HG02938 (cell line): ENCODE measurements around the gene NFATC2.
"Not testable (repeated sequence)": the region's sequence is repeated elsewhere in the genome, so short reads cannot be mapped to it uniquely, and the experiment has no call there.

ENCODE experiments used
- ATAC-seq: cut with Tn5 transposase; IDR thresholded peaks from one replicate; pipeline ENCODE4 v1.9.1; 2021; ENCODE audit warnings: mild to moderate bottlenecking, moderate library complexity; ENCODE audit not compliant: unreplicated experiment

The NFATC2 gene

GRCh38 chr20:51481341-51481914 is 61.1 kb downstream of the NFATC2 start:
- no peak for ATAC-seq

GRCh38 chr20:51480507-51481270 is 61.8 kb downstream of the NFATC2 start:
- ATAC-seq, result peak; percentile 76

GRCh38 chr20:51476106-51476505 is 66.4 kb downstream of the NFATC2 start:
- not testable (repeated sequence) for ATAC-seq

GRCh38 chr20:51473771-51474170 is 68.7 kb downstream of the NFATC2 start:
- ATAC-seq, result no peak

- no peak for ATAC-seq
Observed at GRCh38 chr20:51473256-51473655, 69.3 kb downstream of the NFATC2 start.

- no peak for ATAC-seq
Observed at GRCh38 chr20:51470907-51471411, 71.6 kb downstream of the NFATC2 start.

GRCh38 chr20:51470499-51470820 is 72.1 kb downstream of the NFATC2 start:
- no peak for ATAC-seq

GRCh38 chr20:51469578-51470498 is 72.7 kb downstream of the NFATC2 start:
- ATAC-seq, result no peak

- no peak for ATAC-seq
Observed at GRCh38 chr20:51469046-51469445, 73.5 kb downstream of the NFATC2 start.

GRCh38 chr20:51468636-51469035 is 73.9 kb downstream of the NFATC2 start:
- ATAC-seq, result no peak

- no peak for ATAC-seq
Observed at GRCh38 chr20:51467956-51468626, 74.4 kb downstream of the NFATC2 start.

- no peak for ATAC-seq
Observed at GRCh38 chr20:51463998-51464397, 78.5 kb downstream of the NFATC2 start.

- no peak for ATAC-seq
Observed at GRCh38 chr20:51463560-51463959, 79.0 kb downstream of the NFATC2 start.

GRCh38 chr20:51462566-51463276 is 79.8 kb downstream of the NFATC2 start:
- no peak for ATAC-seq

GRCh38 chr20:51461846-51462245 is 80.7 kb downstream of the NFATC2 start:
- ATAC-seq, result not testable (repeated sequence)

GRCh38 chr20:51461306-51461705 is 81.2 kb downstream of the NFATC2 start:
- peak; percentile 16 for ATAC-seq

- ATAC-seq, result peak; percentile 97
Observed at GRCh38 chr20:51460569-51461265, 81.8 kb downstream of the NFATC2 start.

- ATAC-seq, result no peak
Observed at GRCh38 chr20:51460163-51460562, 82.4 kb downstream of the NFATC2 start.

GRCh38 chr20:51458751-51459439 is 83.6 kb downstream of the NFATC2 start:
- no peak for ATAC-seq
